A673 (cell line): ENCODE data around the gene GMEB2. TPM values are rescaled to one million over a fixed set of nuclear protein-coding genes. Genes with fewer than 3 reads are reported as not detected.
"Not testable (repeated sequence)": the region's sequence is repeated elsewhere in the genome, so short reads cannot be mapped to it uniquely, and the experiment has no call there.

ENCODE experiments used
- BruUV-seq: library from RNA; stranded (reverse); fragments of 400-500 nt; replicated peaks from 2 replicates; lab custom pipeline; 2021; lab: Mats Ljungman, UMichigan
- CTCF ChIA-PET: fragments of 300-600 bp; sonication (Branson Sonifier 250); formaldehyde crosslinking; loops from one replicate; lab custom pipeline; 2022; ENCODE audit warnings: antibody characterized with exemption; lab: Charles Lee
- POLR2A ChIA-PET: fragments of 300-600 bp; sonication (Branson Sonifier 250); formaldehyde crosslinking; loops from one replicate; lab custom pipeline; 2022; ENCODE audit warnings: antibody characterized with exemption; ENCODE audit not compliant: low non-redundant PET; lab: Charles Lee
- DNase-seq: peaks from one replicate; pipeline ENCODE4 v3.0.0-alpha.2; 2015; ENCODE audit warnings: low spot score
- H3K27ac ChIP-seq: fragments of 200-600 bp; sonication (generic); 2 replicates; pipeline ENCODE4 v1.5.1; 2016; ENCODE audit warnings: mixed run types, low read depth, mild to moderate bottlenecking, mixed read lengths, antibody characterized with exemption, low read length; ENCODE audit not compliant: poor library complexity, severe bottlenecking
- H3K27me3 ChIP-seq: fragments of 200-600 bp; sonication (generic); replicated peaks from 2 replicates; pipeline ENCODE4 v1.6.1; 2017; ENCODE audit warnings: mixed run types, low read depth, mild to moderate bottlenecking, mixed read lengths, antibody characterized with exemption, low read length; ENCODE audit not compliant: insufficient read depth, poor library complexity
- H3K36me3 ChIP-seq: fragments of 200-600 bp; sonication (generic); 2 replicates; pipeline ENCODE4 v1.6.1; 2016; ENCODE audit warnings: mixed run types, mild to moderate bottlenecking, mixed read lengths, antibody characterized with exemption, low read length; ENCODE audit not compliant: insufficient read depth, poor library complexity, severe bottlenecking
- H3K4me1 ChIP-seq: fragments of 200-600 bp; sonication (generic); 2 replicates; pipeline ENCODE4 v1.6.1; 2017; ENCODE audit warnings: mixed run types, mild to moderate bottlenecking, mixed read lengths, antibody characterized with exemption, low read length; ENCODE audit not compliant: insufficient read depth, poor library complexity, severe bottlenecking
- H3K4me3 ChIP-seq: fragments of 200-600 bp; sonication (generic); 2 replicates; pipeline ENCODE4 v1.5.1; 2016; ENCODE audit warnings: low read depth, mixed run types, mild to moderate bottlenecking, mixed read lengths, low read length; ENCODE audit not compliant: poor library complexity, severe bottlenecking
- H3K9me3 ChIP-seq: fragments of 200-600 bp; sonication (generic); 2 replicates; pipeline ENCODE4 v1.6.1; 2016; ENCODE audit warnings: mixed run types, low read depth, mild to moderate bottlenecking, mixed read lengths, antibody characterized with exemption, low read length; ENCODE audit not compliant: poor library complexity, severe bottlenecking
- CTCF ChIP-seq: fragments of 300-800, 200-600 bp; sonication (generic); conservative IDR thresholded peaks from 2 replicates; pipeline ENCODE4 v1.5.1; 2017; ENCODE audit warnings: low read depth, mild to moderate bottlenecking, antibody characterized with exemption, low read length, moderate library complexity, mixed read lengths
- EZH2 ChIP-seq: fragments of 200-600 bp; sonication (generic); IDR thresholded peaks from 2 replicates; pipeline ENCODE4 v1.6.1; 2017; ENCODE audit warnings: borderline replicate concordance, low read depth, mild to moderate bottlenecking, mixed read lengths, antibody characterized with exemption, low read length; ENCODE audit not compliant: poor library complexity, severe bottlenecking
- intact Hi-C: fragments of 100-400 bp; cut with micrococcal nuclease; formaldehyde crosslinking; loops from one replicate; pipeline ENCODE4 v1.10.0; 2022; ENCODE audit not compliant: unreplicated experiment
- total RNA-seq: library from RNA; stranded (reverse); gene quantifications from 2 replicates; pipeline ENCODE4 v1.2.3, GENCODE V29; 2021

Gene GMEB2
- total RNA-seq, 1 experiment from 2014 or later, result 12.8 TPM

GRCh38 chr20:63602321-63602720 is 24.6 kb downstream of the GMEB2 start:
- no peak for TF ChIP-seq EZH2
- no peak for TF ChIP-seq CTCF
- Histone ChIP-seq H3K4me3 (no peak overlapping the region), H3K27me3 (no peaks in the 10 kb centered on the region), H3K36me3 (peaks cover 14% of the 10 kb centered on the region), H3K9me3 (no peaks in the 10 kb centered on the region), H3K4me1 (no peaks in the 10 kb centered on the region), H3K27ac (no peak overlapping the region)
- POLR2A ChIA-PET, result no interaction called here
- DNase-seq, result no peak
- no TSS peak for BruUV-seq
- CTCF ChIA-PET, result interaction anchor here (0.5 kb wide), 1 partner anchor 106 kb away, joined by 3 read pairs; no protein-coding TSS in a partner anchor
- intact Hi-C loops, result no loop called here

- H3K9me3 ChIP-seq, H3K27ac ChIP-seq, DNase-seq, H3K4me3 ChIP-seq, intact Hi-C loops, POLR2A ChIA-PET, BruUV-seq, H3K27me3 ChIP-seq, H3K4me1 ChIP-seq: not testable (repeated sequence)
- peaks cover 14% of the 10 kb centered on the region for H3K36me3 ChIP-seq
- CTCF ChIA-PET, result interaction anchor here (0.5 kb wide), 1 partner anchor 105 kb away, joined by 3 read pairs; no protein-coding TSS in a partner anchor
These were observed 25.2 kb downstream of the GMEB2 start for GRCh38 chr20:63601679-63602078.

GRCh38 chr20:63599396-63600050 is 27.4 kb downstream of the GMEB2 start:
- H3K27me3 ChIP-seq, result no peaks in the 10 kb centered on the region
- no peak for DNase-seq
- TF ChIP-seq EZH2, result no peak
- no peak for TF ChIP-seq CTCF
- peaks cover 14% of the 10 kb centered on the region for H3K36me3 ChIP-seq
- no peaks in the 10 kb centered on the region for H3K4me1 ChIP-seq
- no peaks in the 10 kb centered on the region for H3K9me3 ChIP-seq
- no peak overlapping the region for H3K27ac ChIP-seq
- intact Hi-C loops, result no loop called here
- no TSS peak for BruUV-seq
- no peak overlapping the region for H3K4me3 ChIP-seq
- ChIA-PET POLR2A (interaction anchor here (0.6 to 0.7 kb wide), 3 partner anchors 34 to 301 kb away, joined by 3 read pairs; no protein-coding TSS in a partner anchor), CTCF (no interaction called here)
